ENCODE measurements around the gene TCEA3.

DNA sequence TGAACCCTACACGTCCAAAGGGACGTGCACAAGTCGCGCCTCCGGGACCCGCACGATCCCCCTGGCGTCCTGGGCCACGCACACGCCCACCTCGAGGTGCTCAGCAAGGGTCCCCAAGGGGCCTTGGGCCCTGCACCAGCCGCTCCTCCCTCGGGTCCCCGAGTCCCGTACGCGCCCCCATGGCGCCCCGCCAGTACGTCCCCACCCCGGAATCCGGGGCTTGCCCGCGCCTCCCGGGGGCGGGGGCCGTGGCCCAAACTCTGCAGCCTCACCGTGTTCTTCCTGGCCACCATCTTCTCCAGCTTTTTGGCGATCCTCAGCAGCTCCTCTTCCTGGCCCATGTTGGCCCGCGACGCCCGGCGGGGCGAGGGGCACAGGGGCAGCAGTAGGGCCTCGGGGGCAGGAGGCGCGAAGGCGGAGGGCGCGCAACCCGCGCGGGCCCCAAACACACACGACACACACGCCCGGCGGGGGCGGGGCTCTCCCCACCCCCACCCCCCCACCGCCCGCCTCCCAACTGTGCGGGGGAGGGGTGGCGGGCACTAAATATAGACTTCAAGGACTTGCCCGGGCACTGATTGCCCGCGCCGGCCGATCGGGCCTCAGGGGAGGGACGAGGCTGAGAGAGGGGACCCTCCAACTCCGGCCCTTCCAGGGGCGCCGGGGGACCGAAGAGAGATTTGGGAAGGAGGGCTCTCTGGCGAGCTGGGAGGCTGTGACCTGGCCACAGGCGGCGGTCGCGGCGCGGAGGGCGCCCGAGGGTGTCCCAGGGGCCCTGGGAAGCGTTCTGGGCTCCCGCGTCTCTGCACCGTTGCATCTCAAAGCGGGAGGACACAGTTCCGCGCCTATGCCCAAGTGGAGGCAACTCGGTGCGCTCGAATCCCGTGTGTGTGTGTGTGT lies at the start of gene TCEA3:
- TF ChIP-seq, protein P1, sequence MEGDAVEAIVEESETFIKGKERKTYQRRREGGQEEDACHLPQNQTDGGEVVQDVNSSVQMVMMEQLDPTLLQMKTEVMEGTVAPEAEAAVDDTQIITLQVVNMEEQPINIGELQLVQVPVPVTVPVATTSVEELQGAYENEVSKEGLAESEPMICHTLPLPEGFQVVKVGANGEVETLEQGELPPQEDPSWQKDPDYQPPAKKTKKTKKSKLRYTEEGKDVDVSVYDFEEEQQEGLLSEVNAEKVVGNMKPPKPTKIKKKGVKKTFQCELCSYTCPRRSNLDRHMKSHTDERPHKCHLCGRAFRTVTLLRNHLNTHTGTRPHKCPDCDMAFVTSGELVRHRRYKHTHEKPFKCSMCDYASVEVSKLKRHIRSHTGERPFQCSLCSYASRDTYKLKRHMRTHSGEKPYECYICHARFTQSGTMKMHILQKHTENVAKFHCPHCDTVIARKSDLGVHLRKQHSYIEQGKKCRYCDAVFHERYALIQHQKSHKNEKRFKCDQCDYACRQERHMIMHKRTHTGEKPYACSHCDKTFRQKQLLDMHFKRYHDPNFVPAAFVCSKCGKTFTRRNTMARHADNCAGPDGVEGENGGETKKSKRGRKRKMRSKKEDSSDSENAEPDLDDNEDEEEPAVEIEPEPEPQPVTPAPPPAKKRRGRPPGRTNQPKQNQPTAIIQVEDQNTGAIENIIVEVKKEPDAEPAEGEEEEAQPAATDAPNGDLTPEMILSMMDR (conservative IDR thresholded peaks at IDR 0.05), result no peak
- peak; percentile 27; the same call in 1 of the 2 replicates for TF ChIP-seq ZFX (IDR thresholded peaks at IDR 0.05)
